C4-2B (cell line): Measurements from ENCODE around the gene CFAP68.
"Not testable (repeated sequence)": the region's sequence is repeated elsewhere in the genome, so short reads cannot be mapped to it uniquely, and the experiment has no call there.

ENCODE experiments used
- H3K27ac ChIP-seq: fragments of 450-650 bp; 2 replicates; pipeline ENCODE4 v1.5.1; 2017
- ZFX ChIP-seq: fragments of 450-650 bp; IDR thresholded peaks from 2 replicates; pipeline ENCODE4 v1.6.1; 2017
- TF ChIP-seq, protein P1 (sequence below): fragments of 450-650 bp; conservative IDR thresholded peaks from 2 replicates; pipeline ENCODE4 v1.5.1; 2017; ENCODE audit warnings: mild to moderate bottlenecking

The CFAP68 gene

DNA sequence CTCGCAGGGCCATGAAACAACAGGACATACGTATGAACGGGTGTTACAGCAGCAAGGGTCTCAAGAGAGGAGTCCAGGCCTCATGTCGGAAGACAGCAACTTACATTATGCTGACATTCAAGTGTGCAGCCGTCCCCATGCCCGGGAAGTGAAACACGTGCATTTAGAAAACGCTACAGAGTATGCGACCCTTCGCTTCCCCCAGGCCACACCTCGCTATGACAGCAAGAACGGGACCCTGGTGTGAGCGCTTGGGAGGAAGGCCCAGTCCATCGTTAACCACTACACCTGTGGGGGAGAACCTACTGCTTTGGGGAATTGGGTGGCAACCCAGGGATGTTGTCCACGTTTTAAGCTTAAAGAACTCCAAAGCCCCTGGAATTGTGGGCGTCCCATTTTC, 46.6 kb downstream of the CFAP68 start:
- H3K27ac ChIP-seq, result peak overlapping the region; percentile 73
- TF ChIP-seq ZFX, result no peak
- TF ChIP-seq, protein P1, sequence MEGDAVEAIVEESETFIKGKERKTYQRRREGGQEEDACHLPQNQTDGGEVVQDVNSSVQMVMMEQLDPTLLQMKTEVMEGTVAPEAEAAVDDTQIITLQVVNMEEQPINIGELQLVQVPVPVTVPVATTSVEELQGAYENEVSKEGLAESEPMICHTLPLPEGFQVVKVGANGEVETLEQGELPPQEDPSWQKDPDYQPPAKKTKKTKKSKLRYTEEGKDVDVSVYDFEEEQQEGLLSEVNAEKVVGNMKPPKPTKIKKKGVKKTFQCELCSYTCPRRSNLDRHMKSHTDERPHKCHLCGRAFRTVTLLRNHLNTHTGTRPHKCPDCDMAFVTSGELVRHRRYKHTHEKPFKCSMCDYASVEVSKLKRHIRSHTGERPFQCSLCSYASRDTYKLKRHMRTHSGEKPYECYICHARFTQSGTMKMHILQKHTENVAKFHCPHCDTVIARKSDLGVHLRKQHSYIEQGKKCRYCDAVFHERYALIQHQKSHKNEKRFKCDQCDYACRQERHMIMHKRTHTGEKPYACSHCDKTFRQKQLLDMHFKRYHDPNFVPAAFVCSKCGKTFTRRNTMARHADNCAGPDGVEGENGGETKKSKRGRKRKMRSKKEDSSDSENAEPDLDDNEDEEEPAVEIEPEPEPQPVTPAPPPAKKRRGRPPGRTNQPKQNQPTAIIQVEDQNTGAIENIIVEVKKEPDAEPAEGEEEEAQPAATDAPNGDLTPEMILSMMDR, result no peak

DNA sequence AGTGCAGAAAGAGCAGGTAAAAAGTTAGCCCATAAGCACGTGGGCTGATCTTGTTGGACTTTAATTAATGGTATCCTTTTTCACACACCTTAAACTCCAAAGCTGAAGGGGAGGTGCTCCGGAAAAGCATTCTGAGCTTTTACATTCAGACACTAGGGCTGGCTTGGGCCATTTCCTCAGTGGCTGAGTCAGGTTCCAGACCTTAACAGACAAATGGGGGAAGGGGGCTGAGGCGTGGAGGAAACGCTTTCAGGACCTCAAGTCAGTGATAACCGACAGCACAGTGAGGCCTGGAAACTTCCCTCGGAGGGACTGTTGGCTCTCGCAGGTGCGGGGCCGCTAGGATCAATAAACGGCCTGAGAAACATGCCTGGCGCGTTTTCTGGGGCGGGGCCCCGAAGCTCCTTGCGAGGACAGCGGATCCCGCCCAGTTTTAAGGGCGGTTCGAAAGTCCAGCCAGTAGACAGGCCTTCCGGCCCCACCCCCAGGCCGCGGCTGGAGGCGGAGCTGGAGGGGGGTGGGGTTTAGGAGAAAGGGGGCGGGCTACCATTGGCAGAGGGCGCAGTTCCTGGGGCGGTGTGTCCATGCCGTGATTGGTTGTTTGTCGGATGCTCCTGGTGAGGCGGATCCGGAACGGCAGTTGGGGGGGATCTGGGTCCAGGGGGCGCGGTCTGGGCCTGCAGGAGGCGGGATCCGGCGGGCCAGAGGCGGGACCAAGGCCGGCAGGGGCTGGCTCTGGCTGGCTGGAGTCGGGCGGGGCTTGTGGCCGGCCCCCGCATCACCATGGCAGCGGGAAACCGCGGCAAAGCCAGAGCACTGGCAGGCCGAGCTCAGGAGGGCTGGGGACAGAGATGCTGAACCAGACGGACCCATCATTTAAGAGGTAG, 47.4 kb downstream of the CFAP68 start:
- no peak for TF ChIP-seq ZFX
- TF ChIP-seq, protein P1, result no peak; the same call in 1 of the 2 replicates
- H3K27ac ChIP-seq, result peak overlapping the region; percentile 73

DNA sequence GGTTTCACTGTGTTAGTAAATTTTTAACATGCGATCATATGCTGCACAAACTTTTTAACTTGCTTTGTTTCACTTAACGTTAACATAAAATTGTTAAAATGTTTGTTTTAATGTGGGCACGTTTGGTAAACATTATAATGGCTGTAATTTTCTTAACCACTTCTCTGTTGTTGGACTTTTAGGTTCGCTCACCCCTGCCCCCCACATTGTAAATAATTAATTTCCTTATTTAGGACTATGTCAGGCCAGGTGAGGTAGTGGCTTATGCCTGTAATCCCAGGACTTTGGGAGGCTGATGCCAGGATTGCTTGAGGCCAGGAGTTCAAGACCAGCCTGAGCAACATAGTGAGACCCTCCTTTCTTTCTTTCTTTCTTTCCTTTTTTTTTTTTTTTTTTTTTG, 51.1 kb downstream of the CFAP68 start:
- TF ChIP-seq, protein P1, result no peak
- TF ChIP-seq ZFX, result no peak
- H3K27ac ChIP-seq, result no peak overlapping the region

DNA sequence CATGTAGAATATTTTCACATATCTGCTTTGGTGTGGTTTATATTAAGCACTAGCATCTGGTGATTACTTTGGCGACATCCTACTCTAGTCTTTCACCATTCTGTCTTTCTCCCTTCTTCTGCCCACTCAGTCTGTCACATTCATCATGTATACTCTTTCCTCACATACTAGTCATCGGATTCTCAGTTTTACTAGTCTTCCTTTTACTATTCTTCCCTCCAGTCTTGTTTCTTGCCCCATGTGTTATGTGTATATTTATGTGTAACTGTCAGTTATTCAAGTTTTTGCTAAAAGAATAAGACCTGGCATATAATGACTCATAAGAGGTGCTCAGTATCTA, 53.2 kb downstream of the CFAP68 start:
- TF ChIP-seq, protein P1, result no peak
- no peak for TF ChIP-seq ZFX
- H3K27ac ChIP-seq, result no peak overlapping the region

DNA sequence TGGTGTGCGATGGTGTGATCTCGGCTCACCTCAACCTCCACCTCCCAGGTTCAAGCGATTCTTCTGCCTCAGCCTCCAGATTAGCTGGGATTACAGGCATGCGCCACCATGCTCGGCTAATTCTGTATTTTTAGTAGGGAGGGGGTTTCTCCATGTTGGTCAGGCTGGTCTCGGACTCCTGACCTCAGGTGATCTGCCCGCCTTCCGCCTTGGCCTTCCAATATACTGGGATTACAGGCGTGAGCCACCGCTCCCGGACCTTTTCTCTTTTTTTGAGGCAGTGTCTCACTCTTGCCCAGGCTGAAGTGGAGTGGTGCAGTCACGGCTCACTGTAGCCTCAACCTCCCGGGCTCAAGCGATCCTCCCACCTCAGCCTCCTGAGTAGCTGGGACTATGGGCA, 53.8 kb downstream of the CFAP68 start:
- H3K27ac ChIP-seq, result not testable (repeated sequence)

DNA sequence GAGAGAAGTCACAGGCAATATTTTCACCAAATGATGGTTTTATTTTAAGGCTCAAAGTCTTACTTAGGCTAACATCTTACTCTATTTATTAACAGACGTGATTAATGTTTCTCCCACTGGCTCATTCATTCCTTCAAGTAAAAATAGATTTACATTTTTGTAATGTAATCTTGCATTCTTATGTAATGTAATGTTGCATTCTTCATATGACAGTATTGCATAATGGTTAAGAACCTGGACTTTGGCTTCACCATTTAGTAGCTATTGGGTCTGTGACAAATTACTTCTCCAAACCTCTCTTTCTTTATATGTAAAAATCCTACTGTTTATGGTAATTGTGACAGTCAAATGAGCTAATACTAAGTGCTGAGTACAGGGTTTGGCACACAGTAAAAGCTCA, 54.5 kb downstream of the CFAP68 start:
- no peak overlapping the region for H3K27ac ChIP-seq
- no peak for TF ChIP-seq ZFX
- TF ChIP-seq, protein P1, result no peak

DNA sequence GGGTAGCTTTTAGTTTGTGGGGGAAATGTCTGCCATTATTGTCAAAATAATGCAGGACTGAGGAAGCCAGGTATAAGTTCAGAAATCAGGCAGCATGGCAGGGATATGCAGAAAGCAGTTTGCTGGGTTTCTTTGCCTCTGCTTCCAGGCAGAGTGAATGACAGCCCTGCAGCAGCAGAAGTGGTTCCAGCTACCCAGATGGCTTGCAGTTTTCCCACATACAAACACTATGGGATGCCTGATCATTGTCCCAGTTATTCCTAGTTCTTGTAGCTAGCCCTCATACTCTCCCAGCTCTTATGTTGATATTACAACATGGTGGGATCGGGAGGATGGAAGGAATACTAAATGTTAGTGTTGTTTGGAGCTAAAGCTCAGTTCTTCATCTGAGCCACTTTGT, 55.0 kb downstream of the CFAP68 start:
- TF ChIP-seq, protein P1, result no peak
- no peak for TF ChIP-seq ZFX
- H3K27ac ChIP-seq, result no peak overlapping the region
